Fibroblast of the aortic adventitia (primary cell): ENCODE results near the gene PHYHIPL. TPM values are rescaled to one million over a fixed set of nuclear protein-coding genes. Genes with fewer than 3 reads are reported as not detected.

ENCODE experiments used
- DNase-seq: peaks from one replicate; pipeline ENCODE4 v3.0.0-alpha.2; 2010; ENCODE audit warnings: low read depth
- H3K4me3 ChIP-seq: 2 replicates; pipeline ENCODE4 v1.5.1; 2011; ENCODE audit warnings: low read depth, mild to moderate bottlenecking, control low read depth, low read length, moderate library complexity
- CTCF ChIP-seq: IDR thresholded peaks from 2 replicates; pipeline ENCODE4 v1.5.1; 2011; ENCODE audit warnings: mild to moderate bottlenecking, low read length, control low read depth, inconsistent platforms; ENCODE audit not compliant: insufficient read depth
- total RNA-seq: library from RNA; depleted of rRNA; stranded (reverse); fragments of >200 nt; gene quantifications from 2 replicates; pipeline ENCODE4 v1.2.3, GENCODE V29; 2012; ENCODE audit warnings: low replicate concordance

The PHYHIPL gene
- total RNA-seq, 1 donor = not detected

GRCh38 chr10:59134785-59135184 lies 41.7 kb upstream of the PHYHIPL start:
- no peak for DNase-seq
- no peak for TF ChIP-seq CTCF
- H3K4me3 ChIP-seq = no peak overlapping the region

GRCh38 chr10:59135275-59135674 lies 41.2 kb upstream of the PHYHIPL start:
- no peak overlapping the region for H3K4me3 ChIP-seq
- no peak for DNase-seq
- TF ChIP-seq CTCF = no peak

GRCh38 chr10:59138052-59138451 lies 38.4 kb upstream of the PHYHIPL start:
- no peak overlapping the region for H3K4me3 ChIP-seq
- no peak for DNase-seq
- TF ChIP-seq CTCF = no peak

- no peak for DNase-seq
- no peak overlapping the region for H3K4me3 ChIP-seq
- no peak for TF ChIP-seq CTCF
Observed at GRCh38 chr10:59143544-59143943, 32.9 kb upstream of the PHYHIPL start.

- H3K4me3 ChIP-seq = no peak overlapping the region
- TF ChIP-seq CTCF = no peak
- DNase-seq = no peak
Observed at GRCh38 chr10:59148701-59149100, 27.7 kb upstream of the PHYHIPL start.

GRCh38 chr10:59155556-59155955 lies 20.9 kb upstream of the PHYHIPL start:
- TF ChIP-seq CTCF = no peak
- no peak for DNase-seq
- no peak overlapping the region for H3K4me3 ChIP-seq

GRCh38 chr10:59167512-59167911 lies 8.9 kb upstream of the PHYHIPL start:
- DNase-seq = no peak
- H3K4me3 ChIP-seq = no peak overlapping the region
- no peak for TF ChIP-seq CTCF
